OCI-LY1 (cell line): ENCODE measurements around the gene EMB.
"Not testable (repeated sequence)": the region's sequence is repeated elsewhere in the genome, so short reads cannot be mapped to it uniquely, and the experiment has no call there.

Experiments used
- H2AFZ ChIP-seq: fragments of 200-600 bp; sonication (generic), shearing (Covaris generic); 2 replicates; pipeline ENCODE4 v1.6.0; 2014; ENCODE audit warnings: antibody characterized with exemption, mild to moderate bottlenecking, low read length
- H3F3A ChIP-seq: fragments of 200-600 bp; sonication (generic), shearing (Covaris generic); 2 replicates; pipeline ENCODE4 v1.6.0; 2014; ENCODE audit warnings: mild to moderate bottlenecking, antibody characterized with exemption, low read length, moderate library complexity; ENCODE audit not compliant: insufficient read depth
- H3K27ac ChIP-seq: fragments of 200-600 bp; sonication (generic); 2 replicates; pipeline ENCODE4 v1.5.1; 2014; ENCODE audit warnings: low read length, mixed run types, mild to moderate bottlenecking, low read depth; ENCODE audit not compliant: poor library complexity, severe bottlenecking
- H3K27me3 ChIP-seq: fragments of 200-600 bp; sonication (generic); 2 replicates; pipeline ENCODE4 v1.6.0; 2014; ENCODE audit warnings: antibody characterized with exemption, mild to moderate bottlenecking, low read length, moderate library complexity; ENCODE audit not compliant: insufficient read depth
- H3K36me3 ChIP-seq: fragments of 200-600 bp; sonication (generic); 2 replicates; pipeline ENCODE4 v1.6.1; 2014; ENCODE audit warnings: mild to moderate bottlenecking, antibody characterized with exemption, low read length, moderate library complexity, mixed read lengths; ENCODE audit not compliant: insufficient read depth
- H3K4me1 ChIP-seq: fragments of 200-600 bp; sonication (generic); 2 replicates; pipeline ENCODE4 v1.5.1; 2014; ENCODE audit warnings: mild to moderate bottlenecking, low read length, moderate library complexity; ENCODE audit not compliant: insufficient read depth, severe bottlenecking
- H3K4me2 ChIP-seq: fragments of 200-600 bp; sonication (generic), shearing (Covaris generic); 2 replicates; pipeline ENCODE4 v1.6.1; 2014; ENCODE audit warnings: low read length
- H3K4me3 ChIP-seq: fragments of 200-600 bp; sonication (generic); 2 replicates; pipeline ENCODE4 v1.5.1; 2014; ENCODE audit warnings: low read length, low read depth, mild to moderate bottlenecking, mixed read lengths; ENCODE audit not compliant: poor library complexity, severe bottlenecking
- H3K79me2 ChIP-seq: fragments of 200-600 bp; shearing (Covaris generic); 2 replicates; pipeline ENCODE4 v1.6.1; 2016; ENCODE audit warnings: mixed run types, low read length, mixed read lengths; ENCODE audit not compliant: insufficient read depth
- H3K9ac ChIP-seq: fragments of 200-600 bp; sonication (generic), shearing (Covaris generic); 2 replicates; pipeline ENCODE4 v1.6.1; 2014; ENCODE audit warnings: mild to moderate bottlenecking, low read length, mixed read lengths
- H3K9me2 ChIP-seq: fragments of 200-600 bp; sonication (generic), shearing (Covaris generic); 2 replicates; pipeline ENCODE4 v1.6.1; 2014; ENCODE audit warnings: low read depth, mild to moderate bottlenecking, low read length, mixed read lengths
- H3K9me3 ChIP-seq: fragments of 200-600 bp; shearing (Covaris generic); 2 replicates; pipeline ENCODE4 v1.6.1; 2014; ENCODE audit warnings: low read length, mixed read lengths
- H4K20me1 ChIP-seq: fragments of 200-600 bp; sonication (generic), shearing (Covaris generic); 2 replicates; pipeline ENCODE4 v1.6.0; 2016; ENCODE audit warnings: mild to moderate bottlenecking, low read length; ENCODE audit not compliant: insufficient read depth
- EZH2 ChIP-seq: fragments of 200-600 bp; sonication (generic), shearing (Covaris generic); IDR thresholded peaks from 2 replicates; pipeline ENCODE4 v1.8.0; 2017; ENCODE audit warnings: borderline replicate concordance, mixed run types, mild to moderate bottlenecking, antibody characterized with exemption, low read length, moderate library complexity, mixed read lengths
- TF ChIP-seq, protein P1 (sequence below): fragments of 200-600 bp; sonication (generic), shearing (Covaris generic); IDR thresholded peaks from 2 replicates; pipeline ENCODE4 v1.5.1; 2017; ENCODE audit warnings: mild to moderate bottlenecking, antibody characterized with exemption, low read length, moderate library complexity, mixed read lengths

Gene EMB, protein sequence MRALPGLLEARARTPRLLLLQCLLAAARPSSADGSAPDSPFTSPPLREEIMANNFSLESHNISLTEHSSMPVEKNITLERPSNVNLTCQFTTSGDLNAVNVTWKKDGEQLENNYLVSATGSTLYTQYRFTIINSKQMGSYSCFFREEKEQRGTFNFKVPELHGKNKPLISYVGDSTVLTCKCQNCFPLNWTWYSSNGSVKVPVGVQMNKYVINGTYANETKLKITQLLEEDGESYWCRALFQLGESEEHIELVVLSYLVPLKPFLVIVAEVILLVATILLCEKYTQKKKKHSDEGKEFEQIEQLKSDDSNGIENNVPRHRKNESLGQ

DNA sequence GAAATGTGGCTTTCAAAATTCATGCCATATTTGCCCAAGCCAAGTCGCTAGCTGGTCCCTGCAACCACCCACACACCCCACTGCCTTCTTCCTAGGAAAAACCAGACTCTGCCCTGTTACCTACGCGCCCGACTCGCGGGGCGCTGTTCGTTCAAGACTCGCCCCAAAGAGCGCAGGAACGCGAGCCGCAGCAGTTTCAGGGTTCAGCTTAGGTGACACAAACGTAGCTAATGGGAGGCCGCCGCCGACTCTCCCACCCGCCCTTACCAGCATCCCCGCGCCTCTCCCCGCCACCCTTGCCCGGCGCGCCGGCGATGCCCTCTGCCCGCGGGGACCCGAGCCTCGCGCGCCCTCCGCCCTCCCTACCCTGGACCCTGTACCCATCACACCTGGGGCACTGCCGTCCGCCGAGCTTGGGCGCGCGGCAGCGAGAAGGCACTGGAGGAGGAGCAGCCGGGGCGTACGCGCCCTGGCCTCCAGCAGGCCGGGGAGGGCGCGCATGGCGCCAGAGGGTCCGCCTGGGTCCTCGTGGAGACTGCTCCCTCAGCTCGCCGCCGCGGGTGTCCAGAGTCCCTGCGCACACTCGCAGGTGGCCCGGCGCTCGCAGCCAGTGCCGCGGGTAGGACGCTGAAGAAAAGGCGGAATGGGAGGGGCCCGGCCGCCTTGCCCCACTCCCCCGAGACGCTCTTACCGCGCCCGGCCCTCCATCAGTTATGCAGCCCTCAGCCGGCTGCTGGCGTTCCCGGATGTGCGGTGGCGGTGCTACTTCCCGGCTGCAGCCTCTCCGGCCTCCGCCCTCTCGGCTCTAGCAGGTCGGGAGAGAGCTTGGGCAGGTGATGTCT lies at the start of gene EMB:
Gene EMB (minus strand): TSS at position 638 of the 842 bp plus-strand sequence. CDS start 137 bp downstream, at position 501.
- Histone ChIP-seq H4K20me1 (no peaks in the 10 kb centered on the region), H3K4me3 (peak within 1 kb of the TSS; percentile 92), H3K4me2 (peak within 1 kb of the TSS; percentile 72), H3K36me3 (peaks cover 7% of the 10 kb centered on the region), H3K9me2 (no peaks in the 10 kb centered on the region), H3K27ac (peak within 1 kb of the TSS; percentile 94), H3F3A (no peaks in the 10 kb centered on the region), H3K79me2 (peaks cover 47% of the 10 kb centered on the region), H3K9ac (peak within 1 kb of the TSS; percentile 96), H3K9me3 (no peaks in the 10 kb centered on the region), H2AFZ (no peak within 1 kb of the TSS), H3K27me3 (no peaks in the 10 kb centered on the region), H3K4me1 (peaks cover 82% of the 10 kb centered on the region)
- TF ChIP-seq, protein P1, sequence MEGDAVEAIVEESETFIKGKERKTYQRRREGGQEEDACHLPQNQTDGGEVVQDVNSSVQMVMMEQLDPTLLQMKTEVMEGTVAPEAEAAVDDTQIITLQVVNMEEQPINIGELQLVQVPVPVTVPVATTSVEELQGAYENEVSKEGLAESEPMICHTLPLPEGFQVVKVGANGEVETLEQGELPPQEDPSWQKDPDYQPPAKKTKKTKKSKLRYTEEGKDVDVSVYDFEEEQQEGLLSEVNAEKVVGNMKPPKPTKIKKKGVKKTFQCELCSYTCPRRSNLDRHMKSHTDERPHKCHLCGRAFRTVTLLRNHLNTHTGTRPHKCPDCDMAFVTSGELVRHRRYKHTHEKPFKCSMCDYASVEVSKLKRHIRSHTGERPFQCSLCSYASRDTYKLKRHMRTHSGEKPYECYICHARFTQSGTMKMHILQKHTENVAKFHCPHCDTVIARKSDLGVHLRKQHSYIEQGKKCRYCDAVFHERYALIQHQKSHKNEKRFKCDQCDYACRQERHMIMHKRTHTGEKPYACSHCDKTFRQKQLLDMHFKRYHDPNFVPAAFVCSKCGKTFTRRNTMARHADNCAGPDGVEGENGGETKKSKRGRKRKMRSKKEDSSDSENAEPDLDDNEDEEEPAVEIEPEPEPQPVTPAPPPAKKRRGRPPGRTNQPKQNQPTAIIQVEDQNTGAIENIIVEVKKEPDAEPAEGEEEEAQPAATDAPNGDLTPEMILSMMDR, result peak; percentile 39; the same call in 1 of the 2 replicates
- no peak for TF ChIP-seq EZH2

DNA sequence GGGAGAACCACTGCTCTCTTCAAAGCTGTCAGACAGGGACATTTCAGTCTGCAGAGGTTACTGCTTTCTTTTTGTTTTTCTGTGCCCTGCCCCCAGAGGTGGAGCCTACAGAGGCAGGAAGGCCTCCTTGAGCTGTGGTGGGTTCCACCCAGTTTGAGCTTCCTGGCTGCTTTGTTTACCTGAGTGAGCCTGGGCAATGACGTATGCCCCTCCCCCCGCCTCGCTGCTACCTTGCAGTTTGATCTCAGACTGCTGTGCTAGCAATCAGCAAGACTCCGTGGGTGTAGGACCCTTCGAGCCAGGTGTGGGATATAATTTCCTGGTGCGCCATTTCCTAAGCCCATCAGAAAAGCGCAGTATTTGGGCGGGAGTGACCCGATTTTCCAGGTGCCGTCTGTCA lies 48.4 kb upstream of the EMB start:
- not testable (repeated sequence) for H4K20me1 ChIP-seq, H3K27ac ChIP-seq, H3K36me3 ChIP-seq, H3K79me2 ChIP-seq, H3K9me2 ChIP-seq, H3F3A ChIP-seq, H3K4me3 ChIP-seq, H3K9ac ChIP-seq, H3K9me3 ChIP-seq, H3K27me3 ChIP-seq, H3K4me2 ChIP-seq, H2AFZ ChIP-seq, H3K4me1 ChIP-seq

DNA sequence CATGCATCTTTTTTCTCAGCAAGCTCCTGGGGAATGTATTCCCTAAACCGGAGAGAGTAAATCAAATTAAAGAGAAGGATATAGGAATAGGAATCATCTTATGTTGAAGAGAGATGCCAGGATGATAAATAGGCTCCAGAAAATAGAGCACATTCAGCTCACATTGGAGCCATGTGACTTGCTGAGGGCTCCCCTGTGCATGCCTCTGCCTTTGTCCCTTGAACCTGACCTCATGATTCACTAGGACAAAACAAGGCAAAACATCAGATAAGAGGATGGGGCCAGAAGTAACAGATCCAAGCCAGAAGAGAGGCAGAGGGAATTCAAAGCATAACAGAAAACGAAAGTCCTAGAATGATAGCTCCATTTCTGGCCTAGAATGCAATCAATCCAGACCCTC lies 37.7 kb upstream of the EMB start:
- not testable (repeated sequence) for H2AFZ ChIP-seq, H3K27ac ChIP-seq, H3K9me2 ChIP-seq, H3K4me3 ChIP-seq, H3K27me3 ChIP-seq, H3F3A ChIP-seq, H3K36me3 ChIP-seq, H3K9ac ChIP-seq, H3K4me1 ChIP-seq, H3K79me2 ChIP-seq, H3K9me3 ChIP-seq, H4K20me1 ChIP-seq, H3K4me2 ChIP-seq

DNA sequence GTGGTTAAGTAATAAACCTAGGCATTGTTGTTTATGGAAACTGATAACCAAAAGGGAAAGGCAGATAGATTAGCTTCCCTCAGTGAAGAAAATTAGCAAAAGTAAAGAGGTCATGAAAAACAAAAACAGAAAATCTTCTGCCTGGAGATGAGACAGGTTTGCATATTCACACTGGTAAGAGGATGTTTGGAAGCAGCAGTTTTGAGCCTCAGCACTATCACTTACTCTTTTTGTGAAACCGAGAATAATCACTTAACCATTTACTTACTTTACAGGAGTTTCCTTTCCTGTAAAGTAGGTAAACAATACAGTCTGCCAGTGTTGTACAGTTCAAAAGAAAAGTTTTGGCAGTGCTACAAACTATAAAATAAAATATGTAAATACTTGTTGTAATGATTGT lies 35.5 kb upstream of the EMB start:
- H3K4me3 ChIP-seq, result no peak overlapping the region
- no peak overlapping the region for H3K4me2 ChIP-seq
- no peak for TF ChIP-seq EZH2
- TF ChIP-seq, protein P1, result no peak

DNA sequence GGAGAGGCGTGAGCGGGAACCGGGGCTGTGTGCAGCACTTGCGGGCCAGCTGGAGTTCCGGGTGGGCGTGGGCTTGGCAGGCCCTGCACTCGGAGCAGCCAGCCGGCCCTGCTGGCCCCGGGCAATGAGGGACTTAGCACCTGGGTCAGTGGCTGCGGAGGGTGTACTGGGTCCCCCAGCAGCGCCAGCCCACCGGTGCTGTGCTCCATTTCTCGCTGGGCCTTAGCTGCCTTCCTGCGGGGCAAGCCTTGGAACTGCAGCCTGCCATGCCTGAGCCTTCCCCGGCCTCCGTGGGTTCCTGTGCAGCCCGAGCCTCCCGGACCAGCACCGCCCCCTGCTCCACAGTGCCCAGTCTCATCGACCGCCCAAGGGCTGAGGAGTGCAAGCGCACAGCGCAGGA lies 23.9 kb upstream of the EMB start:
- not testable (repeated sequence) for H3K4me2 ChIP-seq

More for the DNA sequence above, 35.5 kb upstream of the EMB start:
- Histone ChIP-seq H3K79me2 (no peaks in the 10 kb centered on the region), H3K27ac (no peak overlapping the region), H3F3A (no peaks in the 10 kb centered on the region), H4K20me1 (no peaks in the 10 kb centered on the region), H3K27me3 (no peaks in the 10 kb centered on the region), H3K9me2 (no peaks in the 10 kb centered on the region), H3K9me3 (0 out of 2 replicates have a peak, but pooled peaks cover under 1% of the 10 kb centered on the region), H2AFZ (no peak overlapping the region; the same call in none of the 2 replicates), H3K4me1 (no peaks in the 10 kb centered on the region), H3K36me3 (no peaks in the 10 kb centered on the region), H3K9ac (no peak overlapping the region)

More for the DNA sequence above, 23.9 kb upstream of the EMB start:
- not testable (repeated sequence) for H3F3A ChIP-seq, H3K27me3 ChIP-seq, H3K9me3 ChIP-seq, H3K4me1 ChIP-seq, H3K9me2 ChIP-seq, H3K9ac ChIP-seq, H3K79me2 ChIP-seq, H2AFZ ChIP-seq, H3K36me3 ChIP-seq, H3K4me3 ChIP-seq, H3K27ac ChIP-seq, H4K20me1 ChIP-seq
